CMK (cell line): ENCODE data around the gene PTGES3L.

ENCODE experiments used
- DNase-seq: peaks from one replicate; pipeline ENCODE4 v3.0.0-alpha.2; 2010; ENCODE audit warnings: low read depth

Gene PTGES3L

DNA sequence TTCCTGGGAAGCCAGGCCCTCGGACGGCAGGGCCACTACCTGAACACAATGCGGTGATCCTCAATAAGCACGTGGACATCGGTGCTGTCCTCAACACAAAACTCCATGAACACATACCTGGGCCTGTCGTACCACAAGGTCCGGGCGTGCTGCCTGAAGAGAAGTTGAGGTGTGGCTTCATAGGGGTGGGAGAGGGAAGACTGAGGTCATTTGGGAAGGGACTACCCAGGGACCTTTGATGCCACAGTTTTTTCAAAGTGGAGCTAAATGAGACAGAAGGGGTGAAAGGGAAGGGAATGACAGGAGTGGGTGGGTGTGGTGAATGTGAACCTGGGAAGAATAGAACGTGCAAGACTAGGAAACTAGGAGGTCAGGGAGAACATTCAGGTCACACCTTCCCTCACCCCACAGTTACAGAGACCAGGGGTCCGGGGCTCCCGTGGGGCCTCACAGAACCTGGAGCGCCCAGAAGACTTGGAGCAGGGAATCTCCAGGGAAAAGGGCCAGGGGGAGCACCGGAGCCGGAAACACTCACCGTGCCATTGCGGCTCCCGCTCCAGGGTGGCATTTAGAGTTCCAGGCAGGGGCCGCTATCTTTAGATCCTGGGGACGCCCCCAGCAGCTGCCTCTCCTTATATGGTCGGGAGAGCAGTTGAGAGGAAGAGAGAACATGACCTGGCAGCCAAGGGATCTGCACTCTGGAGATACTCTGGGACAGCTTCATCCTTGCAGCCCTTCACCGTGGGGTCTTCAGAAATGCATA is at the start of gene PTGES3L:
PTGES3L (minus strand) TSS at position 570 of the 763 bp plus-strand sequence; CDS start at position 543, 27 bp downstream.
- DNase-seq, result no peak

DNA sequence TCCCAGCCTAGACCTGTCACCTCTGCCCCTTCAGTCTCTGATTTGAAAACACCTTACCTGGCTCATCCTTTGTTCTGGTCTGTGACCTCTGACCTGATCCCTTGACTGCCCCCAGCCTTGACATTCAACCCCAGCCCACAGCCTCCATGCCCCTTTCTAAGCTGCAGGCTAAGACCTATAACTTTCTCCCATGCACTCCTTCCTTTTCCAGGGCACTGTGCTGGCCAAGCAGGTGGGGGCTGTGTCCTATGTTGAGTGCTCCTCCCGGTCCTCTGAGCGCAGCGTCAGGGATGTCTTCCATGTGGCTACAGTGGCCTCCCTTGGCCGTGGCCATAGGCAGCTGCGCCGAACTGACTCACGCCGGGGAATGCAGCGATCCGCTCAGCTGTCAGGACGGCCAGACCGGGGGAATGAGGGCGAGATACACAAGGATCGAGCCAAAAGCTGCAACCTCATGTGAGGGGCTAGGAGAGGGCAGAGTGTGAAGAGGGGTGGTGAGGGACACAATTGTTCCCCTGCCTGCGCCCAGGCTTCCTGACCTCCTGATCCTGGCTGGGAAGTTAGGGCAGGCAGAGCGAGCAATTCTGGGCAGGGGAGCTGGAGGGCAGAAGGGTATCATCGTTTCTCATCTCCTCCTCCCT is 48.5 kb upstream of the PTGES3L start:
- DNase-seq, result no peak

DNA sequence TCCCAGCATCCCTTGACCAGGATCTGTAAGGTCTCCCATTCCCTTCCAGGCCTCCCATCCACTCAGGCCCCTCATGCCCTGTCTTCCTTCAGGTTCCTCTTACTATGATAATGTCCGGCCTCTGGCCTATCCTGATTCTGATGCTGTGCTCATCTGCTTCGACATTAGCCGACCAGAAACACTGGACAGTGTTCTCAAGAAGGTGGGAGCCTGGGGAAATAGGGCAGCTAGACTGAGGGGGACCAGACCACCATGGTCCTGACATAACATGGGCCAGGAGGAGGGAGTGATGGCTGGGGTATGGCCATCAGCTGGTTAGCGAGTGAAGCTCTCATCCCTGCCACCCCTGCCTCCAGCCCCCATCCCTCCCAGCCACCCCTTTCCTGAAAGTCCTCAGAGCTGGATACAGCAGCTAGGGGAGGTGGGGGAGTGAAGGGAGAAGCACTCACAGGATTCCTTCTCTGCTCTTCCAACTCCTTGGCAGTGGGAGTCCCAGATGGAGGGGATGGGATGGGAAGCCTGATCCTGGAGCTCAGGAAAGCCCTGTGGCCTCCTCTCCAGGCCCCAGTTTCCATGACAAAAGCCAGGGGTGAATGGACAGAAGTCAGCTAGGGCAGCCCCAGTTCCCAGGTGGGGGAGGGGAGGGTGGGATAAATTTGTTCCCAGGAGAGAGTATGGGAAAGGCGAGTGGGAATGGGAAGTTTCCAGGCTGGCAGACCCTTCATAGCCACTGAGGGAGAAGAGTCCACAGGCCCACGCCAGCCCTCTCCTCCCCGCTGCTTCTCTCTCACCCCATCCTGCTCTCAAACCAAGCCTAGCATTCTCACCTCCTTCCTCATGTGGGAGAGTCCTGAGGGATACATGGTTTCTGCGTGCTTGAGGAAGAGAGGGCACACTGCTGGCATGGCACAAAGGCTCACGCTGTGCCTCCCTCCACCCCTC is 47.5 kb upstream of the PTGES3L start:
- DNase-seq, result no peak

DNA sequence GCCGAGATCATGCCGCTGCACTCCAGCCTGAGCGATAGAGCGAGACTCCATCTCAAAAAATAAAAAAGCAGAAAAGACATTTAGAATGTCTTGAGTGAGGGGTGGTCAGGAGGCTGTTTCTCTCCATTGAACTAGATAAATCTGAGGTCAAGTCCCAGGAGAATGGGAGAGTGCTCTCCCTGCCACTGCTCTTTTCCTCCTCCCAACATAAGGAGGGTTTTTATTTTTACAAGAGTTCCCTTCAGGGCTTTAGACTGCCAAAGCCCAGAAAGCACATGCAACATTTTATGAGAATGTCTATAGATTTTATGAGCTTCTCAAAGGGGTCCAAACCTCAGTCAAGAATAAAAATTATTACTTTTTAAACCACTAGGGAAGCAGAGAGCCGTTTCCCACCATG is 46.7 kb upstream of the PTGES3L start:
- no peak for DNase-seq

DNA sequence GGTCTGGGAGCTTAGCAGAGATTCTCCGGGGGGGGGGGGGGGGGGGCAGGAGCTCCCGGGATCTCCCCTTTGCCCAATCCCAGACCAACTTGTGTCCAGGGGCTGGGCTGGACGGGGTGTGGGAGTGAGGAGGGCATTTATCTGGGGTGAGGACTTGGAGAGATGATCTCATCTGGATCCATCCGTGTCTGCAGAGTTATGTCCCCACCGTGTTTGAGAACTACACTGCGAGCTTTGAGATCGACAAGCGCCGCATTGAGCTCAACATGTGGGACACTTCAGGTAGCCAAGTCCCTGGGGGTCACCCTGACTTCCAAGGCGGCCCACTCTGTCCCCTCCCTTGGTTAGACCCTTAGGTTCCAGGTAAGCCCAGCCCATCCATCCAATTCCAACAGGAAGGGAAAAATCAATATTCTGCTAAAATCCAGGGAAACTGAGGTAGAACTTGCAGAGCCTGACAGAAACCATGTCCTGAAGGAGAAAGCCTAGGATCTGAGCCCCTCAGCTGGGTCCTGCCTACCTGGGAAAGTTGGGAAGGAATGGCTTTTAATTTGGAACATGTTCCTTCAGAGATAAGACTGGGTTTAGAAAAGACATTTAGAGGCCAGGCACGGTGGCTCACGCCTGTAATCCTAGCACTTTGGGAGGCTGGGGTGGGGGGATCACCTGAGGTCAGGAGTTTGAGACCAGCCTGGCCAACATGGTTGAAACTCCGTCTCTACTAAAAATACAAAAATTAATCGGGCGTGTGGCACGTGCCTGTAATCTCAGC is 46.1 kb upstream of the PTGES3L start:
- no peak for DNase-seq

DNA sequence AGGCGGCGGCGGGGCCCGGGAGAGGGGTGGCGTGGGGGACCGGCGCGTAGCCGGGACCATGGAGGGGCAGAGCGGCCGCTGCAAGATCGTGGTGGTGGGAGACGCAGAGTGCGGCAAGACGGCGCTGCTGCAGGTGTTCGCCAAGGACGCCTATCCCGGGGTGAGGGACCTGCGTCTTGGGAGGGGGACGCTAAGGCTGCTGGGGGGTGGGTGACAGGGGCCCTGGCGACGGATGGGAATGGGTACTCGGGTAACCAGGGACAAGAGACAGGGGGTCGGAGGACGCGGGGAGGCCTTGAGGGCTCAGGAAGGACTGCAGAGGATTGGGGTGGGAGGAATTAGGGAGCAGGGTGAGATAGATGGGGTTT is 45.4 kb upstream of the PTGES3L start:
- no peak for DNase-seq

DNA sequence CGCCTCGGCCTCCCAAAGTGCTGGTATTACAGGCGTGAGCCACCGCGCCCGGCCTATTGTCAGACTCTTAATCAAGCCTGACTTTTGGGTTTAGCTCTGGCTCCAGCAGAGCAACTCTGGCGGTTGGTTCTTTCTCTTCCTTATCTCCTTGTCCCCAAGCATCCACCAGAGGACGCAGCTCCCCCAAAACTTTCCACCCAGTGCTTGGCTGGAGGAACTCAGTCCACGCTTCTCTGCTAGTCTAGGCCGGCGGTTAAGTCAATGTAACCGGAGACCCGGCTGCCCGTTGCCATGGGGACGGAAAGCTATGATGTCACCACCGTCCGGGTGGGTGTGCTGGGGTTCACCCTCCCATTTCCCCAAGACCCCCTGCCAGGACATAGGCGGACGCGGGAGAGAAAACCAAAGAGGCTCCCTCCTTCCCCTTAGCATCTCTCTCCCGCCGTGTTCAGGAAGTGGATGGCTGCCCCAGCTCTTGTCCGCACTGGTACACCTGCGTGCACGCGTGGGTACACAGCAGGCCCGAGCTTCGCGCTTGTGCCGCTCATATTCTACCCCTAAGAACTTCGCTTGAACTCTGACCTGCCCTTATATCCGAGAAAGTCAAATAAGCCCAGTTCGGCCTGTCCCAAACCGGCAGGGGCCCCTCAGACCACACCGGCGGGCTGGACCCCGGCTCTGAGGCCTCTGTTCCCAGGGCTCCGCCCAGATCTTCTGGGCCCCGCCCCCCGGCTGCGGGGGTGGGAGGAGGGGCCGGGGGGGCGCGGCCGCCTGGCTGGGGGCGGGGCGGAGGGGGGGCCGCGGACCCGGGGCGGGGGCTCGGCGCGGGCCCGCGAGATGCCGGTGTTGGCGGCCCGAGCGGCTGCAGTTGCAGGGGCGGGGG is 44.8 kb upstream of the PTGES3L start, which contains the start of gene RND2:
RND2 (plus strand) TSS at position 825 of the 883 bp plus-strand sequence. CDS start 117 bp downstream, outside the sequence.
- DNase-seq, result peak; percentile 80

DNA sequence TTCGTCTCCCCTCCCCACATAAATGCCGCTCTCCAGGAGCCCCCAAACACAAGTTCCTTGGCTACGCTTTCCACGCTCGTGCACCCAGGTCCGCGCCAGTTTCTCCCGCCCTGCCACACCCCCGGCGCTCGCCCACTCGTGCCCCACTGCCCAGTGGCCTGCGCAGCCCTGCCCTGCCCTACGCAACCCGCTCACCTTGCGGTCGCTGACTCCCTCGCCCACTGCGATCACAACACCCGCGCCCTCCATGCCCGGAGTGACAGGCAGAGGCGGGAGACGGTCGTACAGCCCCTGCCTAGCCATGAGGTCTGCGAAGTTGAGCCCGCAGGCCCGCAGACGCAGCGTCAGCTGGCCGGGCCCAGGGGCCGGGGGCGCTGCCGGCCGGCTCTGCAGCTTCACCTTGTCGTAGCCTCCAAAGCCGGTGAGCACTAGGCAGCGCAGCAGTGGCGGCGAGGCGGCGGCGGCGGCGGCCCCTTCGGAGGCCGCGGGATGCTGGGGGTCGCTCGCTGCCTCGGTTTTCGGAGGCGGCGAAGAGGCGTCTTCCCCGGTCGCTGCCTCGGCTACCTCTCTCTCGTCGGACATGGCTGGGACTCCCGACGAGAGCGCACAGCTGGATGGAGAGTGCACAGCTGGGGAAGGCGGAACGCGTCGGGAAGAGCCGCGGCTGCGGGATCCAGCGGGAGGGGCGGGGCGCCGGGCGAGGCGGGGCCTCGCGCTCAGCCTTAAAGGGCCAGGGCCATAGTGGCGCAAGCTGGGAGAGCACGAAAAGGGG is 42.0 kb upstream of the PTGES3L start, which contains the start of gene VAT1:
VAT1 (minus strand) TSS at position 645 of the 772 bp plus-strand sequence; CDS start at position 582, 63 bp downstream.
- DNase-seq, result no peak

DNA sequence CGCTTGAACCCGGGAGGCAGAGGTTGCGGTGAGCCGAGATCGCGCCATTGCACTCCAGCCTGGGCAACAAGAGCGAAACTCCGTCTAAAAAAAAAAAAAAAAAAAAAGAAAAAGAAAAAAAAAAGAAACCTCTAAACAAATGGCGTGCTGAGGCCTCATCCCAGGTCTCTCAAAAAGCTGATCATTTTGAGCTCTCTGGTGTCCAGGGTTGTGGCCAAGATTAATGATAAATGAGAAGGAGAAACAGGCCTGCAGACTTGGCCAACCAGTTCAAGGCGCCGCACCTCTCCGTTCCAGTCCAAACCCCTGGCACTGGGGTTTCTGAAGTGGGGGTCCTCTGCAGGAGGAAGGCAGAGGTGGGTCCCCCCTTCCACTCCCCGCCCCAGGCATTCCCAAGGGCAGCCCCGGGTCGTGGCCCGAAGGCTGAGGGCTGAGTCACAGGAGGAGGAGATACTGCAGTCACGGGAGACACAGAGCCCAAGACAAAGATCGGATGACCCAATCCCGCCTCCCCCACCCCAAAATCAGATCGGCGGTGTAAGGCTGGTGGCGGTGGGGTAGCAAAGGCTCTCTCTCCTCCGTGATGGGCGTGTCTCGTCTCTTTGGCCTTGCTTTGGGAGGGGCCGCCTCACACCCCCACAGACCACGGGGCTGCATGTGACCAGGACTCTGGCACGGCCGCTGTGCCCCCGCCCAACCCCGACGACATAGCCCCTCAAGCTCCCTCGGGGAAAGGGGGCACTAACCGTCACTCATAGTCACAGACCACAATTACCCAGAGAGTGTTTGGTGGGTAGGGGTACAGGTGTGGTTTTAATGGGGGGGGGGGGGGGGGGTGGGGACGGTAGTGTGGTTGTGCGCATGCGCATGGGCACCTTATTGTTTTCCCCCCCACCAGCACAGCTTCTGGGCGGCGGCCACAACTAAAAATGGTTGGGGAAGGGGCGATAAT is 41.2 kb upstream of the PTGES3L start:
- DNase-seq, result peak; percentile 82

DNA sequence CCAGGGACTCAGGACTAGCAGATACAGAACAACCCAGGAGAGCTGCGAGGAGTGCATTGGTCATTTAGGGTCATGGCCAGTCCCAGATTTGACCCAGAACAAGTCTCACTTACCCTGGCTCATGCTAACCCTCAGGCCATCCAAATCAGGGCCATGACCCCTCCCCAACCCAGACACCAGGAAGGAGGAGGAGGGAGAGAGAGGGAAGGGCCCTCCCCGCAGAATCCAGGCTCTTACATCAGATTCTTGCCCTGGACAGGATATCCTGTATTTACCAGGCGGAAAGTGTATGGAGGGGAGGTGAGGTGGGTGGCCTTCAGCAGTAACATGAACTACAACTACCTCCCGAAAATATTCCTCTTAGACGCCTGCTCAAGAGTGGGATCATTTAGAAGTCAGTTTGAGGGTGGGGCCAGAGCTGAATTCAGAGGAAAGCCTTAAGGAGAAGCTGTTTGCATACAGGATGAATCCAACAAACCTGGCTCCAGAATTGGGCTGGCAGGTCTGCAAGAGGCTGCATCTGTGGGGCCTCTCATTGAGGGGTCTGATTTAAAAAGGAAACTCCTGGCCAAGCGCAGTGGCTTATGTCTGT is 40.2 kb upstream of the PTGES3L start:
- no peak for DNase-seq

DNA sequence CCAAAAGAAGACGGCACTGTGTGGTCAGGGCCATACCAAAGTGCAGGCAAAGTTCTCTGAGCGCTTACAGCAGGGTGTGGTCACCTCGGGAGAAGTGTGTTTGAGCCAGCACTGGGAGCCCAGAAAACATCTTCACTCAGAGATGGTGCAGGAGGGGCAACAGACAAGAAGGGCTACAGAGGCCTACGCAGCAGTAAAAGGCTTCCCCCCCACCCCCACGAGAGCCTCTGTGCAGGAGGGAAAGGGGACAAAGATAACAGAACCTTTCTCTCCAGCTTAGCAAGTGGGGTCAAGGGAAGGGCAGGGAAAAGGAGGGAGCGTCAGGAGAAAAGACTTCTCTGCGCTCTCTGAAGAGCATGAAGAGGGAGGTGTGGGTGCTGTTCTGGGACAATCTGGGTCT is 39.5 kb upstream of the PTGES3L start:
- DNase-seq, result no peak

DNA sequence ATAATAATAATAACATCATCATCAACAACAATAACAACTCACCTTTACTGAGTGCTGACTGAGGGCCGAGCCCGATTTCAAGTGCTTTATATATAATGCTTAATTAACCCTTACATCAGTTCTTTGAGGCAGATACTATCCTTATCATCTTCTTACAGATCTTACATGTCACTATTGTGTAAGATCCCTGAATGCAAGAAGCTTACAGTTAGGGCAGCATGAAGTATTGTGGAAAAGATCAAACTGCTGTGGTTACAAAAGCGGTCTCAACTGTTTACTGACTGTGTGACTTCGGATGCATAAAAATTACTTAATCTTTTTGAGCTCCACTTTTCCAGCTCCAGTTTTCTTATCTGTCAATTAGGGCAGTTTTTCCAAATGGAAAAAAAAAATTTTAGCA is 39.1 kb upstream of the PTGES3L start:
- no peak for DNase-seq

DNA sequence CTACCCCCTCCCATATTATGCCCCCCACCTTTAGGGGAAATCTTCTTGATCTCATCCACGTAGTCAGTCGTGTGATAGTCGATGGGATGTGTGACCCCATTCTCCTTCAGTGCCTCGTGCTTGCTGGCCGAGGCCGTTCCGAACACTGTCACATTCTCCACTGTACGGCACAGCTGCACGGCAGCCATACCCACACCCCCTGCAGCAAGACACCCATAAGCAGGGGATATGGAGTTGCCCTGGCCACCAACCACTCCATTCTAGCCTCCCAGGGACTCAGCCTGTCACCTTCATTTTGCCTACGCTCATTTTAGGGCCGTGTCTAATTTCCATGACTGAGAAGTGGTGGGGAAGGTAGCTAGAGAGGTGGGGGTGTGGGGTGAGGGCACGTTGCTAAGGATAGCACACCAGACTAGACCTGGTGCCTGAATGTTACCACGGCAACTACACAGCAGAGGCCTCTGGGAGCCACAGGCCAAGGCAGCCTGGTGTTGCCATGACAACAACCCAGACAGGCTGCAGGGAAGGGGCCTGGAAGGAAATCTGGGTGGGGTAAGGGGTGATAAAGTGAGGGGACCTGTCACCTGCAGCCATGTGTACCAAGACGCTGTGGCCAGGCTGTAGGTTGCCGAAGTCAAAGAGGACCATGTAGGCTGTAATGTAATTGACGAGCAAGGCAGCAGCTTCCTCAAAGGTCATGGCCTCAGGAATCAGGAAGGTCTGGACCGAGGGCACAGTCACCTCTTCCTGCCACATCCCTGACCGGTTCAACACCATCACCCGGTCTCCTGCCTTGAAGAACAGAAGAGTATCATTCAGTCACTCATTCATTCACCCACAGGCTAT is 38.4 kb upstream of the PTGES3L start:
- DNase-seq, result no peak

DNA sequence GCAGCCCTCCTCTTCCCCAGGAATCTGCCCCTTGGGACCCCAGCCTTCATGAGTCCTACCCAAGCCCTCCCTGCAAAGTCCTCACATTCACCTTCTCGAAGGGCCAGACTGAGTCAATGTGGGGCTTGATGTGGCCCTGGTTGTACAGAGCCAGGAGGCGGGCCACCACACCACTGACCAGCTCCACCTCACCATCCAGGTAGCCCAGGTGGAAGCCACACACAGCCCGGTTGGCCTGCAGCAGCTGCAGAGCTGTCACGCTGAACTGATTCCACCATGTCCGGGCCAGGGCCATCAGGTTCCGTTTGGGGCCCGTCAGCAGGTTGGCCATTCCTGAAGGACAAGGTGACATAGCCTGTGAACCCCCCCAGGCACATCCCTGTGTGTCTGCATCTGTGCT is 36.3 kb upstream of the PTGES3L start:
- no peak for DNase-seq

DNA sequence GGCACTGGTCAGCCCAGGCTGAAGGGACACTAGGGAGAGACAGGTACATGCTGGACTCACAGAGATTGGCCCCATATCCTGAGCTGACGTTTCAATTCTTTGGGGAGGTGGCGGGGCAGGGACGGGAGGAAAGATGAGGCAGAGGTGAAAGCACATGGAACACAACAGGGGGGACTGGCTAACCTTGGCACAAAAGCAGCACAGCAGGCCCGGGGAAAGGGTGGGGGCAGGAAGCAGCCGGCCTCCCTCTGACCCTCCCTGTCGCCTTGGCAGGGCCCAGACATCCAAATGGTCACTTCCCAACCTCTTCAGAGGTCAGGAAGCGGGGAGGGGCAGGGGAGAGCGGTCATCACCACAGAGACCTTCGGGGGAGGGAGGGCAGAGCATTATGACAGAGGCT is 35.7 kb upstream of the PTGES3L start:
- no peak for DNase-seq

DNA sequence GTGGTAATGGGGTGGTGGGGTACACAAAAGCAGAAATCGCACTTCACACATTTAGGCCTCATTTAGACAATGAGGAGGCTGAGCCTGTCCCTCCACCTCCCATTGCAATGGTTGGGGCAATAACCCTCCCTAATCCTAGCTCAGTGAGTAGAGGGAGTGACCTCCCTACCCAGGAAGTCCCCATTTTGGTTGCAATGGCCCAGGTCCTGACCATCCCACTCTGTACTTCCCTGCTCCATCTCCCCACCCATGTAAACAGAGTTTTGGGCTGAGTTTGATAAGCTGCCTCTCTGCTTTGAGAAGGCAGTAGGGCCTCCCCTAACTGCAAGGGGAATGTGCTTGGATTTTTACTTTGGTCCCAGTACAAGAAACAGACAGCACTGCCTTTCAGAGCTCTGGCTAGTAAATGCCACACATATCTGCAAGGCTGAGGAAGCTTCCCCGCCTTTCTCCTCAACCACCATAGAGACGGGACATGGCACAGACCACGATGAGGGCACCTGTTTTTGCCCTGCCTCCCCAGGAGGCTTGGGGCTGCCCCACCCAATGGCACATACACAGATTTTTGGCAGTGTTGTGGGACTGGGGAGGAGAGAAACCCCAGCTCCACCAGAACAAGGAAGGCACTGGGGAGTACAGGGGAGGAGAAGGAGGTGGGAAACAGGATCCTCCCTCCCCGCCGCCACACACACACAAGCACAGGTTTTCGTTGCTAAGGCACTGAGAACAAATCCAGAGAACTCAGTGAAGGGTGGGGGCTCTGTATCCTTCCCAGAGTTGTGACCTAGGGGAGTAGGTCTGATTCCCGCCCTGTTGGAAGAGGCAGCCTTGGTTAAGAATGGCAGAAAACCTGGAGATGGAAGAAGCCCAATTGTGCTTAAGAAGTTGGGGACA is 35.0 kb upstream of the PTGES3L start:
- no peak for DNase-seq
